HG03469 (cell line): ENCODE measurements around the gene SORL1.

ENCODE experiments used
- ATAC-seq: cut with Tn5 transposase; IDR thresholded peaks from one replicate; pipeline ENCODE4 v1.9.1; 2021; ENCODE audit warnings: mild to moderate bottlenecking, moderate library complexity, moderate number of reproducible peaks; ENCODE audit not compliant: unreplicated experiment

The SORL1 gene

GRCh38 chr11:121530257-121530656 lies 78.1 kb downstream of the SORL1 start:
- no peak for ATAC-seq

- no peak for ATAC-seq
These were observed 81.5 kb downstream of the SORL1 start for GRCh38 chr11:121533601-121534000.

GRCh38 chr11:121534131-121535093 lies 82.3 kb downstream of the SORL1 start:
- no peak for ATAC-seq

DNA sequence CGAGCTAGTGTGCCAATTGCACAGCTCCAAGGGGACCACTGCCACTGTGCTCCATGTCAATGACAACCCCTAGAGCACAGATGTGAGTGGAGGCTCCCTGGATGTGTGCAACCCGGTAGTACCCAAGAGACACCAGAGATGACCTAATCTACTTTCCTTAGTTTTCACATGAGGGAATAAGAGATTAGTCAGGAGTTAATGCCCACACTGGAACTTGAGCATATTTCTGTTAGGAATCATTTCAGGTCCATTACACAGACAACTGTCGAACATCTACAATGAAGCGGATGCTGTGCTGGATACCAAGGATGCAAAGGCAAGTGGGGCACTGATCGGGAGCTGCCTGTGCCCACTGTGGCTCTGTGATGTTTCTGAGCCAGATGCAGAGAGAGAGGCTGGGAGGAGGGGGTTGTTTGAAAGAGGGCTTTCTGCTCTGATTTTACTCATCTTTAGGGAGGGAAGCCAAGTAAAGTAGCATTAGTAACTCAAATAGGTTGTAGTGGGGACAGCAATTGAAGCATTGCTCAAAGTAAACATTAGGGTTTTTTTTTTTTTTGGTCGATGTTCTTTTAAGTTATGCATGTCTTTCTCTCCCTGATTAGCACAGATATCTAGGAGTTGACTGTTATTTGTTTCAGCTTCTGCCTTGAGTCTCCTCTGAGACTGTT lies 83.1 kb downstream of the SORL1 start:
- no peak for ATAC-seq

- ATAC-seq = no peak
These were observed 84.0 kb downstream of the SORL1 start for GRCh38 chr11:121536126-121536525.

- peak; percentile 53 for ATAC-seq
These were observed 85.9 kb downstream of the SORL1 start for GRCh38 chr11:121538054-121538453.

DNA sequence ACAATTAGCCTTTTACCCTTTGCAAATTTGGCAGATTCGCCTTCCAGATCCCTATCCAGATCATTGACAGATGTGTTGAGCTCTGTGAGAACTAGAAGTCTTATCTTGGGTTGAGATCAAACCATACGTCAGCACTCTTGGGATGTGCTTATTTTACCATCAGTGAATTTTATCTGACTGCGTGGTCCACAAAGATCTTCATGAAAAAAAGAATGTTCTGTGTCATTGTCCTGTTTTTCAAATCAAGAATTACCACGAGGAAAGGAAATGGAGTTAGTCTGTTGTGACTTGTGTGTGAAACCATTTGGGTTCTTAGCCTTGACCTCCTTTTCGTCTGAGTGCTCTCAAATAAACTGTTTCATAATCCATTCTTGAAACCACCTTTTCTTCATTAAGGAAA lies 86.9 kb downstream of the SORL1 start:
- no peak for ATAC-seq

- ATAC-seq = no peak
These were observed 88.5 kb downstream of the SORL1 start for GRCh38 chr11:121540627-121541026.

- ATAC-seq = no peak
These were observed 91.8 kb downstream of the SORL1 start for GRCh38 chr11:121543836-121544380.

GRCh38 chr11:121544956-121545355 lies 92.8 kb downstream of the SORL1 start:
- no peak for ATAC-seq

DNA sequence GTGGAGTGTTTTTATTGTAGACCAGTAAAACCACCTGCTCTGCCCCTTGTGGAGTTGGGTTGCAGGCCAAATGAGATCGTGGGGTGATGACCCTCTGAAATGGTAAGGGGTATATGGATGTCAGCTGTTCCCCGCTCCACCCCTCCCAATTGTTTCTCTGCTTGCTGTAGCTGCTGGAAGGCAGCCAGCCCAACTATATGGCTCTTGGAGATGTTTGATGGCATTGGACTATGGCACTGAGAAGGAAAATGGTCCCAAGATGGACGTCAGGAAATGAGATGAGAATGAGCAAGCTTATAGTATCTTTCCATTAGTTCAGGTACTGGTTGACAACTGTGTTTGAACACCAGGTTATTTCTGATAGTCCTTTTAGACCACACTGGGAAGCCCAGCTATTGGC lies 95.5 kb downstream of the SORL1 start:
- ATAC-seq = no peak

DNA sequence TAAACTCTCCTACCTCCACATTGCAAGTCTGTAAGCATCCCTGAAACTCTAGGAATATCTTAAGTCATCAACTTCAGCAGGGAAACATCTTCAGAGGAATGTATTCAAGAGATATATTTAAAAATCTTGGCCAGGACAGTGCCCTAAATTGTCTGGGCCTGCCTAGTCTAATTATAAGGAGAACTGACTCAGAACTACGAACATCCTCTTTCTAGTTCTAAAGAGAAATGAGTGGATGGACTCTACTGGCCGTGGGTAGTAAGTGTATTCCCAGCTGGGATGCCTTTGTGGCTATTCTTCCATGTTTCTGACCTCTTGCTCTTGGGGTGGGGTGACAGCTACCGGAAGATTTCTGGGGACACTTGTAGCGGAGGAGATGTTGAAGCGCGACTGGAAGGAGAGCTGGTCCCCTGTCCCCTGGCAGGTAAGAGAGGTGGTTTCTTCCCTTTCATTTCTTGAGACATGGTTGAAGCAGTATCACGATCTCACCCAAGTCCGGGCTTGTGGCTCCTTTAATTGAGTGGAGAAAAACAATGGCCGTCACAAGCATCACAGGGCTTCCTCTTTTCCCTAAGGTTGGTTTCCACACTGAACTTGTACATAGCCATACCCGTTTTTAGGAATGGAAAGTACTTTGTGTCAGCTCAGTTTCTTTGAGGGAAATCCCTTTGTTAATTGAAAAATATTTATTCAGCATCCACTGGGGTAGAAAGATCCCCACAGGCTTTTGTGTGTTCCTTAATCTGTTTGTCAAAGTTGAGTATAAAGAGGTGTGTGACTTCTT lies 98.3 kb downstream of the SORL1 start:
- no peak for ATAC-seq

- ATAC-seq = no peak
These were observed 99.3 kb downstream of the SORL1 start for GRCh38 chr11:121551463-121551862.

- ATAC-seq = no peak
These were observed 100.0 kb downstream of the SORL1 start for GRCh38 chr11:121552154-121552553.

- ATAC-seq = no peak
These were observed 100.5 kb downstream of the SORL1 start for GRCh38 chr11:121552644-121553043.

- ATAC-seq = no peak
These were observed 101.3 kb downstream of the SORL1 start for GRCh38 chr11:121553389-121553788.

- no peak for ATAC-seq
These were observed 101.7 kb downstream of the SORL1 start for GRCh38 chr11:121553806-121554205.

DNA sequence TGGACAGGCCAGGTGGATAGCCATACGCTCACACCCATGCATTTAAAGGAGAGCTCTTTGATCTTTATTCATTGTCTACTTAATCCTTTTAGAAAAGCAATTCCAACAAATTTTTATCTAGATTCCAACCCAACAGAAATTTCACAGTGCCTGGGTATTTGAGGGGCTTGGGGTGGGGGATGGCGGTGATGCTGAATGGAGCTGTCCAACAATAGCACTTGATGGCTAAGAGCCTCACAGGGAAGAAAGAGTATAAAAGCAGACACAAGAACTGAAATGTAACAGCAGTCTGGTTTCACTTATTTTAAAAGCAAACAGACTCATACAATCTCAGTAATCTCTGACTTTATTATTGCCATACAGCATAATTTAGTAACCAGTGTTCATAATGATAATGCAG lies 102.4 kb downstream of the SORL1 start:
- ATAC-seq = no peak

DNA sequence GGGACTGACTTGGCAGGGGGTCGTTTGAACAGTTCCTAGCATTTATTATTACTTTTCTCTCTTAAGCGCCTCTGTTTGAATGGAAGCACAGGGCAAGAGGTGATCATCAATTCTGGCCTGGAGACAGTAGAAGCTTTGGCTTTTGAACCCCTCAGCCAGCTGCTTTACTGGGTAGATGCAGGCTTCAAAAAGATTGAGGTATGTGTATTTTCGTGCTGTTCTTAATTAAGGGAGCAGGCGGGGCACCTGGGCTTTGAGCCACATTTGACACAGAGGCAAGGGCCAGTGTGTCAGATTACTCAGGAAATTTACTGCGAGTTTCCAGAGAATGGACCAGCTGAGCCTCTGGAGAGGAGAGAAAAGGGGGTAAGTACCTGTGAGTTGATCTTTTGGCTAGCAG lies 103.0 kb downstream of the SORL1 start:
- ATAC-seq = no peak

DNA sequence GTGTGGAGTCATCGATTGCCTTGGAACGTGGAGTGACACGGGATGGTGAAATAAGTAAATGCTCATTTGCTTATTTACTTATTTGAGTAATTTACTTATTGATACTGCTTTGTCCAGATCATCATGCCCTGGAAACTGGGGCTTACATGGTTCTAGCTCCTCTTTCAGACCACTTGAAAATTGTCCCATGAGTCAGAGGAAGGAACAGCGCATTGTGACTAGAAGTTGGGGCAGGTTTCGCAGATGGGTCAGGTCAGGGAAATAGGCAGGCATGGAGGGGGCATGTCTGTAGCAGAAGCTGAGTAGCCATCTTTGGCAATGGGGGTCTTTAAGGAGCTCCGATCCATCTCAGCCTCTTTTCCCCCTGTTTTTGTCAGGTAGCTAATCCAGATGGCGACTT lies 104.8 kb downstream of the SORL1 start:
- no peak for ATAC-seq

DNA sequence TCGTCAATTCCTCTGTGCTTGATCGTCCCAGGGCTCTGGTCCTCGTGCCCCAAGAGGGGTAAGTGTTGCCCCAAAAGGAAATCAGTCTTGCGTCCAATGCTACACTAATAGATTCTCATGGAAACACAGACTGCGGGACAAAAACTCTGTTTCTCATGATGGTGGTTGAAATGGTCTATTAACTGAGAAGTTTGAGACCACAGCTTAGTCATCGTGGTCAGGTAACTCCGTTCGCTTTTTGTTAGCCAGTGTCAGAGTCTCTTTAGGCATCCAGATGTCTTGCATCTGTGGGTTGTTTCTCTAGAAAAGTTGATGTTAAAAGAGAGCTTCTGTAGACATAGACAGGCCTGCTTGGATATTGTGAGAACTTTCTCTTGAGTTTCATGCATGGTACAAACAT lies 105.2 kb downstream of the SORL1 start:
- peak; percentile 68 for ATAC-seq
